Breast epithelium (tissue), 4 donors: ENCODE measurements around the gene IL13. TPM values are rescaled to one million over a fixed set of nuclear protein-coding genes. Genes with fewer than 3 reads are reported as not detected.

Experiments used
- DNase-seq, 2 donors: peaks; one replicate each; pipeline ENCODE4 v3.0.0-alpha.2; 2019; ENCODE audit warnings: low spot score in 2 of 2
- H3K27ac ChIP-seq, 2 donors: fragments of 200-600 bp; sonication (generic) in 1 of 2; one replicate each; pipeline ENCODE4 v1.5.1; 2016 to 2019; ENCODE audit warnings: mild to moderate bottlenecking in 1 of 2
- H3K27me3 ChIP-seq, 2 donors: fragments of 200-600 bp; sonication (generic) in 1 of 2; one replicate each; pipeline versions ENCODE4 v1.5.1 to v1.6.0; 2017 to 2019; ENCODE audit warnings: control low read depth in 1 of 2, mild to moderate bottlenecking in 1 of 2
- H3K36me3 ChIP-seq: fragments of 200-600 bp; one replicate; pipeline ENCODE4 v1.5.1; 2019
- H3K4me1 ChIP-seq, 2 donors: fragments of 200-600 bp; sonication (generic); one replicate each; pipeline ENCODE4 v1.5.1; 2016 to 2019; ENCODE audit warnings: control low read depth in 1 of 2
- H3K4me3 ChIP-seq, 3 donors: fragments of 200-600 bp; sonication (generic); 1 replicate in 2 of 3; 2 replicates in 1 of 3; pipeline ENCODE4 v1.5.1; 2016 to 2019; ENCODE audit warnings: mild to moderate bottlenecking in 3 of 3, moderate library complexity in 2 of 3
- H3K9me3 ChIP-seq, 2 donors: fragments of 200-600 bp; sonication (generic) in 1 of 2; one replicate each; pipeline ENCODE4 v1.5.1; 2016 to 2019; ENCODE audit warnings: control low read depth in 1 of 2
- POLR2A ChIP-seq: fragments of 450-650 bp; IDR thresholded peaks from one replicate; pipeline ENCODE4 v1.6.1; 2016; ENCODE audit warnings: antibody characterized with exemption, mild to moderate bottlenecking, moderate library complexity
- POLR2AphosphoS5 ChIP-seq, 3 donors: sonication (generic); formaldehyde crosslinking; IDR thresholded peaks; one replicate each; pipeline ENCODE4 v1.6.1; 2017; ENCODE audit warnings: antibody characterized with exemption in 3 of 3
- intact Hi-C: fragments of 100-400 bp; cut with DNase I; formaldehyde crosslinking; loops from one replicate; pipeline ENCODE4 v1.15.1; 2023; ENCODE audit warnings: low total_unique reads
- total RNA-seq, 3 donors: library from RNA; depleted of rRNA; stranded (reverse); fragments of >200 nt; gene quantifications; one replicate each; pipeline ENCODE4 v1.1.0, GENCODE V29; 2016
- TF ChIP-seq, protein P1 (sequence below), 3 donors: fragments of 450-650 bp; IDR thresholded peaks; one replicate each; pipeline ENCODE4 v1.5.1; 2016 to 2017; ENCODE audit warnings: antibody characterized with exemption in 3 of 3, mild to moderate bottlenecking in 3 of 3, moderate library complexity in 3 of 3

IL13 gene
- total RNA-seq, 3 donors from 2014 or later = 0.33 to 0.73 TPM; not detected in 1

DNA sequence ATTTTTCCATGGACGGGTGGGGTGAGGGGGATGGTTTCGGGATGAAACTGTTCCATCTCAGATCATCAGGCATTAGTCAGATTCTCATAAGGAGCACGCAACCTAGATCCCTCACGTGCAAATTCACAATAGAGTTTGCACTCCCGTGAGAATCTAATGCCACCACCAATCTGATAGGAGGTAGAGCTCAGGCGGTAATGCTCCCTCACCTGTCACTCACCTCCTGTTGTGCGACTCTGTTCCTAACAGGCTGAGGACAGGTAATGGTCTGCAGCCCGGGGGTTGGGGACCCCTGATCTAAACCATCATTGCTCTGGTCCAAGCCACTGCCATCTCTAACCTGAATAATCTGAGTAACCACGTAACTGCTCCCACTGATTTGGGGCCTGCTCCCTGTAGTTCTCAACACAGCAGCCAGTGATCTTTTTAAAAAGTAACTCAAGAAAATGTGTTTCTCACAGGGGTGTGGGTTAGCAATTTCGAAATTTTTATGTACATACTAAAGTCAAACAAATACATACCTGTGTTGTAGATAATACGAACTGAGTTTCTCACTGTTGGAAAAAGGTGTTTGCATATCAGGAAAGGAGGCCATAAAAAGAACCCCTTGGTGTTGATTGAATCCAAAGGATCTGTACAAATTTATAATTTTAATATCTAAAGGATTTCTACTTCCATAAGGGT, 11.2 kb upstream of the IL13 start:
- no peak overlapping the region for H3K4me3 ChIP-seq
- DNase-seq = no peak
- TF ChIP-seq POLR2AphosphoS5 (IDR thresholded peaks at IDR 0.05) (no peak), POLR2A (no peak)
- TF ChIP-seq, protein P1, sequence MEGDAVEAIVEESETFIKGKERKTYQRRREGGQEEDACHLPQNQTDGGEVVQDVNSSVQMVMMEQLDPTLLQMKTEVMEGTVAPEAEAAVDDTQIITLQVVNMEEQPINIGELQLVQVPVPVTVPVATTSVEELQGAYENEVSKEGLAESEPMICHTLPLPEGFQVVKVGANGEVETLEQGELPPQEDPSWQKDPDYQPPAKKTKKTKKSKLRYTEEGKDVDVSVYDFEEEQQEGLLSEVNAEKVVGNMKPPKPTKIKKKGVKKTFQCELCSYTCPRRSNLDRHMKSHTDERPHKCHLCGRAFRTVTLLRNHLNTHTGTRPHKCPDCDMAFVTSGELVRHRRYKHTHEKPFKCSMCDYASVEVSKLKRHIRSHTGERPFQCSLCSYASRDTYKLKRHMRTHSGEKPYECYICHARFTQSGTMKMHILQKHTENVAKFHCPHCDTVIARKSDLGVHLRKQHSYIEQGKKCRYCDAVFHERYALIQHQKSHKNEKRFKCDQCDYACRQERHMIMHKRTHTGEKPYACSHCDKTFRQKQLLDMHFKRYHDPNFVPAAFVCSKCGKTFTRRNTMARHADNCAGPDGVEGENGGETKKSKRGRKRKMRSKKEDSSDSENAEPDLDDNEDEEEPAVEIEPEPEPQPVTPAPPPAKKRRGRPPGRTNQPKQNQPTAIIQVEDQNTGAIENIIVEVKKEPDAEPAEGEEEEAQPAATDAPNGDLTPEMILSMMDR (IDR thresholded peaks at IDR 0.05) = no peak
- H3K27ac ChIP-seq = no peak overlapping the region
- intact Hi-C loops = no loop called here
- H3K36me3 ChIP-seq = no peaks in the 10 kb centered on the region
- H3K27me3 ChIP-seq = no peaks in the 10 kb centered on the region
- H3K4me1 ChIP-seq = no peaks in the 10 kb centered on the region
- H3K9me3 ChIP-seq = peaks cover 9 to 17% of the 10 kb centered on the region in 2 donors

DNA sequence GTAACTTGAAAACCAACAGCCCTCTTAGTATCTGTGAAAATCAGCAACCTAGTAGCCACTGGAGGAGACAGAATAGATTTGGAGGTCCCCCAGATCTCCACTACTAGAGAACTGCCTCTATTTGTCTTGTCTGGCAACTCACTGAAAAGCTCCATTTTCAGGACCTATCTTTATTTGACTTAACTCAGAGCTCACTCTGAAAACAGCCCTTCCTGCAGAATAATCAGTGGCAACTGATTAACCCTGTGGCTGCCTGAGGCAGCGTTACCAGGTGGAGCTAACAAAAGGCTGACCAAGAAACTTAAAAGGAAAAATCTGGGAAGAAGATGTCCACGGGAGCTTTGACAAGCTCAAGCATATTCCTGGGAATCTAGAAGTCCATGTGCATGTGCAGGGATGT, 10.5 kb upstream of the IL13 start:
- H3K4me1 ChIP-seq = no peaks in the 10 kb centered on the region
- intact Hi-C loops = no loop called here
- no peaks in the 10 kb centered on the region for H3K36me3 ChIP-seq

DNA sequence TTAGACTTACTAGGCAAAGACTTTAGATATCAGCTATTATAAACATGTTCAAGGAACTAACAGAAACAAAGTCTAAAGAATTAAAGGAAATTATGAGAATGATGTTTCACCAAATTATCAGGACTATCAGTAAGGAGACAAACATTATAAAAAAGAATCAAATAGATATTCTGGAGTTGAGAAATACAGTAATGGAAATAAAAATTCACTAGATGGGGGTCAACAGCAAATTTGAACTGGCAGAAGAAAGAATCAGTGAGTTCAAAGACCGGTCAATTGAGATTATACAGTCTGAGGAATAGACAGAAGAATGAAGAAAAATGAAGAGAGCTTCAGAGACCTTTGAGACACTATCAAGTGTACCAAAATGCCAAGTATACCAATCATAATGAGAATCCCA, 9.6 kb upstream of the IL13 start:
- intact Hi-C loops = no loop called here
- Histone ChIP-seq H3K4me1 (no peaks in the 10 kb centered on the region), H3K9me3 (peaks cover 9 to 17% of the 10 kb centered on the region in 2 donors), H3K4me3 (no peak overlapping the region), H3K27me3 (no peaks in the 10 kb centered on the region), H3K36me3 (no peaks in the 10 kb centered on the region), H3K27ac (no peak overlapping the region)
- TF ChIP-seq POLR2A = no peak
- no peak for TF ChIP-seq POLR2AphosphoS5 (IDR thresholded peaks at IDR 0.05)
- TF ChIP-seq, protein P1 (IDR thresholded peaks at IDR 0.05) = no peak
- no peak for DNase-seq

More for the DNA sequence above, 10.5 kb upstream of the IL13 start:
- no peak for DNase-seq
- Histone ChIP-seq H3K9me3 (peaks cover 9 to 17% of the 10 kb centered on the region in 2 donors), H3K4me3 (no peak overlapping the region), H3K27ac (no peak overlapping the region), H3K27me3 (no peaks in the 10 kb centered on the region)
- TF ChIP-seq, protein P1 (IDR thresholded peaks at IDR 0.05) = no peak
- TF ChIP-seq POLR2AphosphoS5 (IDR thresholded peaks at IDR 0.05) (no peak), POLR2A (no peak)

DNA sequence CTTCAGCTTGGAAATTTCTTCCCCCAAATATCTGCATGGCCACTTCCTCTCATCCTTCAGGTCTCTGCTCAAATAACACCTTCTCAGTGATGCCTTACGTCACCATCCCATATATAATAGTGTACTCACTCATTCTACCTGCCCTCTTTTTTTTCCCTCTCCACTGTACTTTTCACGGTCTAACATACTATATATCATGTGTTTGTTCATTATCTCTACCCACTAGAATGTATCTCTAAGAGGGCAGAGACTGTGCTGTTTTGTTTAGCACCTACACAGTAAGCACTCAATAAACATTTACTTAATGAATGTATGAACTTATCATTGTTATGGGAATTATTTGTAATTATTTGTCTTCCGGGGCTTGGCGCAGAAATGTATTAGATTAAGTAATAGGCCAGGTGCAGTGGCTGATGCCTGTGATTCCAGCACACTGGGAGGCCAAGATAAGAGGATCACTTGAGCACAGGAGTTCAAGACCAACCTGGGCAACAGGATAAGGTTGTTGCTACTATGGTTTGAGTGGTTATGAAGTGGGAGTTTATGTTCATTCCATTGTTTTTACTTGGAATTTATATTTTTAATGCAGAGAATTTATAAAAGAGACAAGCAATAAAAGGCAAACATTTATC, 6.0 kb upstream of the IL13 start:
- no peak overlapping the region for H3K27ac ChIP-seq
- no peak for DNase-seq
- no peak overlapping the region for H3K4me3 ChIP-seq
- H3K27me3 ChIP-seq = peaks cover 0 to 16% of the 10 kb centered on the region in 2 donors
- H3K9me3 ChIP-seq = peaks cover 9 to 17% of the 10 kb centered on the region in 2 donors
- no peaks in the 10 kb centered on the region for H3K36me3 ChIP-seq
- intact Hi-C loops = no loop called here
- peaks cover 0 to 6% of the 10 kb centered on the region in 2 donors for H3K4me1 ChIP-seq
- no peak for TF ChIP-seq POLR2A
- no peak for TF ChIP-seq POLR2AphosphoS5 (IDR thresholded peaks at IDR 0.05)

DNA sequence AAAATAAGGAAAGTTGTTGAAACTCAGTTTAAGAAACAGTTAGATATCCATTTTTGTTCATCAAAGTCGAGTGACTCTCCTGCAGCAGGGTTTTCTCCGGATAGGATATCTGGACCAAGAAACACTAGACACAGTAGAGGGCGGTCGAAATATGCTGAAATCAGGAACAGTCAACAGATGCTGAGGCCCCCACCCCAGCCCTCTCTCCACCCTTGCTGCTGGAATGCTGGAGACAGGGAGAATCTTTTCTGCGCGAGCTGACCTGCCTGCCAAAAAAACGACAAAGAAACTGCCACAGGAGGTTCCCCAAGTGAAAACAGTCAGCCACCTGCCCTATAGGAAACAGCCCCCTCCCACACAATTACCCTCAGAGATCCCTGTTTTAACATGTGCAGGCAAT, 4.3 kb upstream of the IL13 start:
- Histone ChIP-seq H3K36me3 (no peaks in the 10 kb centered on the region), H3K4me3 (no peak overlapping the region), H3K27me3 (peaks cover 0 to 16% of the 10 kb centered on the region in 2 donors), H3K27ac (no peak overlapping the region), H3K9me3 (peaks cover 4 to 7% of the 10 kb centered on the region in 2 donors), H3K4me1 (peaks cover 0 to 6% of the 10 kb centered on the region in 2 donors)
- intact Hi-C loops = no loop called here
- TF ChIP-seq POLR2AphosphoS5 (IDR thresholded peaks at IDR 0.05) = no peak
- TF ChIP-seq, protein P1 (IDR thresholded peaks at IDR 0.05) = no peak
- TF ChIP-seq POLR2A = no peak
- no peak for DNase-seq
